Measurements from ENCODE around the gene SIK3.

DNA sequence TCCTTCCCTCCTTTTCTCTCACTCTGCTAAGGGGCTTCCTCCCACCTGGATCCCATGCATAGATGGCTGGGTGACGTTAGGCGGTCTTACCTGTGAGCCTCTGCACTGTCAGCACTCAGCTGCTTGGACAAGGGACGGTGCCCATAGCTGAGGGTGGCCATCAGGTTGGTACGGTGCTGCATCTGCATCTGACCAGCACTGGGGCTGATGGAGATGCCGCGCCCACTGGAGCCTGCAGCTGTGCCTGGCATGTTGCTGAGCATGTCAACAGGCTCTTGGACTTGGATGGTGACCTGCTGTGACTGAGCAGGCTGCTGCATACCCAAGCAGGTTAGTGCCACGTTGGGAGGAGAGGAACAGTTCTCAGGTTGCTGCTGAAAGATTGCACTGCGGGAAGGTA, 239.1 kb downstream of the SIK3 start:
- TF ChIP-seq, protein P1, sequence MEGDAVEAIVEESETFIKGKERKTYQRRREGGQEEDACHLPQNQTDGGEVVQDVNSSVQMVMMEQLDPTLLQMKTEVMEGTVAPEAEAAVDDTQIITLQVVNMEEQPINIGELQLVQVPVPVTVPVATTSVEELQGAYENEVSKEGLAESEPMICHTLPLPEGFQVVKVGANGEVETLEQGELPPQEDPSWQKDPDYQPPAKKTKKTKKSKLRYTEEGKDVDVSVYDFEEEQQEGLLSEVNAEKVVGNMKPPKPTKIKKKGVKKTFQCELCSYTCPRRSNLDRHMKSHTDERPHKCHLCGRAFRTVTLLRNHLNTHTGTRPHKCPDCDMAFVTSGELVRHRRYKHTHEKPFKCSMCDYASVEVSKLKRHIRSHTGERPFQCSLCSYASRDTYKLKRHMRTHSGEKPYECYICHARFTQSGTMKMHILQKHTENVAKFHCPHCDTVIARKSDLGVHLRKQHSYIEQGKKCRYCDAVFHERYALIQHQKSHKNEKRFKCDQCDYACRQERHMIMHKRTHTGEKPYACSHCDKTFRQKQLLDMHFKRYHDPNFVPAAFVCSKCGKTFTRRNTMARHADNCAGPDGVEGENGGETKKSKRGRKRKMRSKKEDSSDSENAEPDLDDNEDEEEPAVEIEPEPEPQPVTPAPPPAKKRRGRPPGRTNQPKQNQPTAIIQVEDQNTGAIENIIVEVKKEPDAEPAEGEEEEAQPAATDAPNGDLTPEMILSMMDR (IDR thresholded peaks at IDR 0.05) = no peak
- no peak for TF ChIP-seq POLR2A (IDR thresholded peaks at IDR 0.05)

All from prostate gland (tissue), 2 donors.